ENCODE measurements around the gene NYNRIN.
A peak's percentile ranks its signal among the peaks of the same experiment; 100 is the strongest.

The NYNRIN gene

GRCh38 chr14:24415421-24416253, 16.8 kb downstream of the NYNRIN start:
- no peak for DNase-seq (ENCODE audit: low spot score)

- DNase-seq (ENCODE audit: low spot score) = no peak
Observed at GRCh38 chr14:24416254-24416931, 17.6 kb downstream of the NYNRIN start.

- no peak for DNase-seq (ENCODE audit: low spot score)
Observed at GRCh38 chr14:24416932-24417619, 18.3 kb downstream of the NYNRIN start.

- no peak for DNase-seq (ENCODE audit: low spot score)
Observed at GRCh38 chr14:24417832-24418491, 19.2 kb downstream of the NYNRIN start.

GRCh38 chr14:24418492-24418873, 19.7 kb downstream of the NYNRIN start:
- DNase-seq (ENCODE audit: low spot score) = no peak

- no peak for DNase-seq (ENCODE audit: low spot score)
Observed at GRCh38 chr14:24422261-24422660, 23.5 kb downstream of the NYNRIN start.

- DNase-seq (ENCODE audit: low spot score) = no peak
Observed at GRCh38 chr14:24422694-24423601, 24.1 kb downstream of the NYNRIN start.

GRCh38 chr14:24425704-24426103, 26.9 kb downstream of the NYNRIN start:
- no peak for DNase-seq (ENCODE audit: low spot score)

- no peak for DNase-seq (ENCODE audit: low spot score)
Observed at GRCh38 chr14:24426150-24426911, 27.5 kb downstream of the NYNRIN start.

GRCh38 chr14:24426912-24427536, 28.2 kb downstream of the NYNRIN start:
- DNase-seq (ENCODE audit: low spot score) = no peak

- DNase-seq (ENCODE audit: low spot score) = no peak
Observed at GRCh38 chr14:24427537-24428508, 29.0 kb downstream of the NYNRIN start.

- no peak for DNase-seq (ENCODE audit: low spot score)
Observed at GRCh38 chr14:24428628-24429394, 30.0 kb downstream of the NYNRIN start.

GRCh38 chr14:24429395-24430142, 30.8 kb downstream of the NYNRIN start, which contains the start of the genes CBLN3 and KHNYN:
Gene CBLN3 (minus strand): TSS chr14:24429668. CDS start chr14:24429054, 614 bp downstream.
Gene KHNYN (plus strand): TSS chr14:24429954. CDS start chr14:24430731, 777 bp downstream.
- peak; percentile 88 for DNase-seq (ENCODE audit: low spot score)

GRCh38 chr14:24430143-24430681, 31.4 kb downstream of the NYNRIN start:
- peak; percentile 74 for DNase-seq (ENCODE audit: low spot score)

- DNase-seq (ENCODE audit: low spot score) = peak; percentile 87
Observed at GRCh38 chr14:24430682-24431568, 32.1 kb downstream of the NYNRIN start.
